ENCODE results near the gene DISC1. TPM values are rescaled to one million over a fixed set of nuclear protein-coding genes. Genes with fewer than 3 reads are reported as not detected.
"Not testable (repeated sequence)": the region's sequence is repeated elsewhere in the genome, so short reads cannot be mapped to it uniquely, and the experiment has no call there.

The DISC1 gene
- total RNA-seq, 1 donor from 2014 or later = 3.5 TPM

DNA sequence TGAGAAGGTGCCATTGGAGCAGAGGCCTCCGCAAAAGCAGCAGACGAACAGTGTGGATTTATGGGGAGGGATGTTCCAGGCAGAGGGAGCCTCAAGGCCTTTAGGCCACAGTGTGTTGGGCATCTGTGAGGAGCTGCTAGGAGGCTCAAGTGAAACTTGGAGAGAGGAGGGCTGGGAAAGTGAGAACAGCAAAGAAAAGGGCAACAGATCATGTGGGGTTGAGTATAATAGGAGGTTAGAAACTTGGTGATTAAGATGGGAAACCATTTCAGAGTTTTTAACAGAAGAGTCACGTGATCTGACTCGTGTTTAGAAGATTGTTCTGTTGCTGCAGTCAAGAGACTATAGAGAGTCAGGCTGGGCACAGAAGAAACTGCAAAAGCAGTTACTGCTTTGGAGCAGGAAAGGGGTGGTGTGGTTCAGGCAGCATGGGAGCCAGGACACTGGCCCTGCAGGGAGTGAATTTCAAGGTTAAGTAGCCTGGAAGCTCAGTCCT lies 277.0 kb downstream of the DISC1 start:
- peaks cover 3% of the 10 kb centered on the region for H3K4me1 ChIP-seq
- TF ChIP-seq, protein P1, sequence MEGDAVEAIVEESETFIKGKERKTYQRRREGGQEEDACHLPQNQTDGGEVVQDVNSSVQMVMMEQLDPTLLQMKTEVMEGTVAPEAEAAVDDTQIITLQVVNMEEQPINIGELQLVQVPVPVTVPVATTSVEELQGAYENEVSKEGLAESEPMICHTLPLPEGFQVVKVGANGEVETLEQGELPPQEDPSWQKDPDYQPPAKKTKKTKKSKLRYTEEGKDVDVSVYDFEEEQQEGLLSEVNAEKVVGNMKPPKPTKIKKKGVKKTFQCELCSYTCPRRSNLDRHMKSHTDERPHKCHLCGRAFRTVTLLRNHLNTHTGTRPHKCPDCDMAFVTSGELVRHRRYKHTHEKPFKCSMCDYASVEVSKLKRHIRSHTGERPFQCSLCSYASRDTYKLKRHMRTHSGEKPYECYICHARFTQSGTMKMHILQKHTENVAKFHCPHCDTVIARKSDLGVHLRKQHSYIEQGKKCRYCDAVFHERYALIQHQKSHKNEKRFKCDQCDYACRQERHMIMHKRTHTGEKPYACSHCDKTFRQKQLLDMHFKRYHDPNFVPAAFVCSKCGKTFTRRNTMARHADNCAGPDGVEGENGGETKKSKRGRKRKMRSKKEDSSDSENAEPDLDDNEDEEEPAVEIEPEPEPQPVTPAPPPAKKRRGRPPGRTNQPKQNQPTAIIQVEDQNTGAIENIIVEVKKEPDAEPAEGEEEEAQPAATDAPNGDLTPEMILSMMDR (IDR thresholded peaks at IDR 0.05; ENCODE audit: borderline replicate concordance) = no peak
- intact Hi-C loops (cut with micrococcal nuclease) = no loop called here

DNA sequence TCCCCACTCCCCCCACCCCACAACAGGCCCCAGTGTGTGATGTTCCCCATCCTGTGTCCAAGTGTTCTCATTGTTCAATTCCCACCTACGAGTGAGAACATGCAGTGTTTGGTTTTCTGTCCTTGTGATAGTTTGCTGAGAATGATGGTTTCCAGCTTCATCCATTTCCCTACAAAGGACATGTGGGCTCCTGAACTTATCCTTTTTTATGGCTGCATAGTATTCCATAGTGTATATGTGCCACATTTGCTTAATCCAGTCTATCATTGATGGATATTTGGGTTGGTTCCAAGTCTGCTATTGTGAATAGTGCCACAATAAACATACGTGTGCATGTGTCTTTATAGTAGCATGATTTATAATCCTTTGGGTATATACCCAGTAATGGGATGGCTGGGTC lies 280.7 kb downstream of the DISC1 start:
- H3K4me3 ChIP-seq; H3K36me3 ChIP-seq; H3K4me1 ChIP-seq; intact Hi-C loops (cut with micrococcal nuclease); H3K27me3 ChIP-seq (ENCODE audit: low read depth); H3K27ac ChIP-seq (replicated peaks); DNase-seq: not testable (repeated sequence)
- H3K9me3 ChIP-seq (replicated peaks) = peaks cover 18% of the 10 kb centered on the region

More for the DNA sequence above, 277.0 kb downstream of the DISC1 start:
- no peak for DNase-seq
- no peak overlapping the region for H3K27ac ChIP-seq (replicated peaks)
- H3K9me3 ChIP-seq (replicated peaks) = peaks cover 18% of the 10 kb centered on the region
- no peak overlapping the region for H3K4me3 ChIP-seq
- no peaks in the 10 kb centered on the region for H3K27me3 ChIP-seq (ENCODE audit: low read depth)
- H3K36me3 ChIP-seq = no peaks in the 10 kb centered on the region

DNA sequence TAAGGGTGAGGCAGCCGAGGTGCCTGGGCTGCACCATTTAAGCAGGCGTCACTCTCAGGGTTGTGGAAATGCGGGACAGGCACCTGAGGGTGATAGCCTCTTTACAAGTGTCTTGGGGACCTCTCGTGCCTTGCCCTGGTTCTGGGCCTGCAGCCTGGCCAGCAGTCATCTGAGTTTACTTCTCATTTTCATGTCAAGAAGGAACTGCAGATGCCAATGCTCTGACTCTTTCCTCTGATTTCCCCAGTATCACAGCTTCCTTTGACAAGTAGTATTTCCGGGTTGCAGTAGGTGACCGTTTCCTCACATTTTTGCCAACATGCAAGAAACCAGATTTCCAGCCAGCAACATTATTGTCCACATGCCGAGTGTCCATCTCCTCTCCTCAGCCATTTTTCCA lies 286.9 kb downstream of the DISC1 start:
- no peaks in the 10 kb centered on the region for H3K36me3 ChIP-seq
- no peak overlapping the region for H3K4me3 ChIP-seq
- H3K9me3 ChIP-seq (replicated peaks) = no peaks in the 10 kb centered on the region
- H3K27ac ChIP-seq (replicated peaks) = peak overlapping the region; percentile 10
- peaks cover 19% of the 10 kb centered on the region for H3K4me1 ChIP-seq
- no peak for DNase-seq
- H3K27me3 ChIP-seq (ENCODE audit: low read depth) = no peaks in the 10 kb centered on the region
- TF ChIP-seq, protein P1 (IDR thresholded peaks at IDR 0.05; ENCODE audit: borderline replicate concordance) = no peak
- intact Hi-C loops (cut with micrococcal nuclease) = no loop called here

DNA sequence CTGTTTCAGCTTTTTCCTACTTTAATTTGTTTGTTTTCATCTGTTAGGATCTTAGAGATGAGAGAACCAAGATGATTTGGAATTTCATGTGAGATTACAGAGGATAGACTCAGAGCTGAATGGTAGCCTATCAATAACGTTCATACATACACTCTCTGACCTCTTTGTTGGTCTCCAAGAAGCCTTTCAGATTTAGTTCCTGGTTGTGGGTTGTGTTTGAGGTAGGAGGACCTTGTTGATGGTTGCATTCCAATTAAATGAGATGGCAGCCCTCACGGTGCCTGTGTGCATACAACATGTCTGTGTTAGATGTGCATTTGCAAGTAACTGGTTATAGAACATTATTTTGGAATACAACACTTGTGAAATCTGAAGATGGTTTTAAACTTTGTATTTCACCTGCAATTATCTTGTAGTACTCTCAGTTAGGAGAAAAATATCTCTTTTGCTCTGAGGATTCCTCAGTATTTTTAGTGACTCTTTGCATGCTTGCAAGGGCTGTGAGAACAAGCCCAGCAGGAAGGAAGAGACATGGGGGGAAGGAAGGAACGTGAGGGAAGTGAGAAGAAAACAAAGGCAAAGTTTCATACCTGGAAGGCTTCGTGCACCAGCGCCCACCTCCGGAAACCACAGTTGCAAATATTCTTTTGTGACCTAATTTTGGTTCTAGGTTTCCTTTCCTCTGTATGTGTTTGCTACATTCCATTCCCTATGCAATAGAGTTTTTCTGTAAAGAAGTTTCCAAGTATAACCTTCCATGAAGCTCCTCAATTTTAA lies 291.8 kb downstream of the DISC1 start:
- Histone ChIP-seq H3K27me3 (ENCODE audit: low read depth) (no peaks in the 10 kb centered on the region), H3K4me1 (peaks cover 42% of the 10 kb centered on the region), H3K27ac (replicated peaks) (peak overlapping the region; percentile 83), H3K36me3 (no peaks in the 10 kb centered on the region), H3K9me3 (replicated peaks) (no peaks in the 10 kb centered on the region), H3K4me3 (no peak overlapping the region)
- TF ChIP-seq, protein P1 (IDR thresholded peaks at IDR 0.05; ENCODE audit: borderline replicate concordance) = no peak
- intact Hi-C loops (cut with micrococcal nuclease) = no loop called here
- DNase-seq = no peak

DNA sequence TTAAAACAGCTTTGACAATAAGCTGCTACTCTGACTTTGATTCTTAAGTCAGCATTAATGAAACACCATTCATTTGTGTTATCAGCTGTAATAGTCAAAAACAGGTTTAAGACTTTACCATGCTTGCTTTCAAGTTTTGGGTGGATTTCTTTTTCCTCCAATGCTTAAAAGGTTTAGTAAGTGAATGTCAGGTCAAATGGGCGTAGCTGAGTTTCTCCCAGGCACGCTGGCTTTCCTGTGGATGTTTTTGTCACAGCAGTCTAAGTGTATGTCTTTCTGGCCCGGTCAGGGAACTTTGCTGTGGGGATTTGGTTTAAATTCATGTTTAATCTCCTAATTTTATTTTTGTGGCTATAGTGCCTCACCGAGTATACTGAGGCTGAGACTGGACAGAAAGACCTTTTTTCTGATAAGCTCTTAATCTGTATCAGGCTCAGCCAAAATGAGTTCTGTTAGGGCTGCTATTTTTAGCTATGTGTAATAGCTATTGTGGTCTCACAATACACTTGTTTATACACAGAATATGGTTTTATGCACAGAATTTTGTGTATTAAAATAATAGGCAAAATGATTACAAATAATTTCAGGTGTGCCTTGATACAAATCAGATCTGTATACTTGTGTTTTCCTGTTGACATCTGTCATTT lies 292.8 kb downstream of the DISC1 start:
- TF ChIP-seq, protein P1 (IDR thresholded peaks at IDR 0.05; ENCODE audit: borderline replicate concordance) = no peak
- H3K27ac ChIP-seq (replicated peaks) = peak overlapping the region; percentile 83
- no peaks in the 10 kb centered on the region for H3K36me3 ChIP-seq
- H3K4me3 ChIP-seq = peak overlapping the region; percentile 34
- H3K9me3 ChIP-seq (replicated peaks) = no peaks in the 10 kb centered on the region
- intact Hi-C loops (cut with micrococcal nuclease) = no loop called here
- H3K27me3 ChIP-seq (ENCODE audit: low read depth) = no peaks in the 10 kb centered on the region
- peaks cover 47% of the 10 kb centered on the region for H3K4me1 ChIP-seq
- DNase-seq = no peak

DNA sequence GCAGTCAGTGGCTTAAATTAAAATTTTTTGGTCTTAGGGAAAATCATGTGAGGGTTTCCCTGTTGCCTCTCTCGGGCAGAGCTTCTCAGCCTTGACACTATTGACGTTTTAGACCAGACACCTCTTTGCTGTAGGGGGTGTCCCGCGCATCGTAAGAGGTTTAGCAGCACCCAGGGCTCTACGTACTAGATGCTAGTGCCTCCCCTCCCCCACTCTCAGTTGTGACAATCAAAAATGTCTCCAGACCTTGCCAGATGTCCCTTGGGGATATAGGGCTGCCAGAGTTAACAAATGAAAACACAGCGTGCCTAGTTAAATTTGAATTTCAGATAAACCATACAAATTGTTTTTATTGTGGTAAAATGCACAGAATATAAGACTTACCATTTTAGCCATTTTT lies 293.3 kb downstream of the DISC1 start:
- intact Hi-C loops (cut with micrococcal nuclease) = no loop called here
- Histone ChIP-seq H3K9me3 (replicated peaks) (no peaks in the 10 kb centered on the region), H3K27ac (replicated peaks) (peak overlapping the region; percentile 83), H3K36me3 (no peaks in the 10 kb centered on the region), H3K27me3 (ENCODE audit: low read depth) (no peaks in the 10 kb centered on the region), H3K4me3 (peak overlapping the region; percentile 34), H3K4me1 (peaks cover 52% of the 10 kb centered on the region)
- TF ChIP-seq, protein P1 (IDR thresholded peaks at IDR 0.05; ENCODE audit: borderline replicate concordance) = no peak
- DNase-seq = no peak
